Hematopoietic multipotent progenitor cell treated with erythropoietin and hydrocortisone succinate and interleukin-3 and kit ligand, for 15 days (in vitro differentiated cells): ENCODE results near the gene TSPAN6.

Source experiments
- DNase-seq: peaks from one replicate; pipeline ENCODE4 v3.0.0-alpha.2; 2015; ENCODE audit warnings: low spot score

TSPAN6 gene, protein sequence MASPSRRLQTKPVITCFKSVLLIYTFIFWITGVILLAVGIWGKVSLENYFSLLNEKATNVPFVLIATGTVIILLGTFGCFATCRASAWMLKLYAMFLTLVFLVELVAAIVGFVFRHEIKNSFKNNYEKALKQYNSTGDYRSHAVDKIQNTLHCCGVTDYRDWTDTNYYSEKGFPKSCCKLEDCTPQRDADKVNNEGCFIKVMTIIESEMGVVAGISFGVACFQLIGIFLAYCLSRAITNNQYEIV

DNA sequence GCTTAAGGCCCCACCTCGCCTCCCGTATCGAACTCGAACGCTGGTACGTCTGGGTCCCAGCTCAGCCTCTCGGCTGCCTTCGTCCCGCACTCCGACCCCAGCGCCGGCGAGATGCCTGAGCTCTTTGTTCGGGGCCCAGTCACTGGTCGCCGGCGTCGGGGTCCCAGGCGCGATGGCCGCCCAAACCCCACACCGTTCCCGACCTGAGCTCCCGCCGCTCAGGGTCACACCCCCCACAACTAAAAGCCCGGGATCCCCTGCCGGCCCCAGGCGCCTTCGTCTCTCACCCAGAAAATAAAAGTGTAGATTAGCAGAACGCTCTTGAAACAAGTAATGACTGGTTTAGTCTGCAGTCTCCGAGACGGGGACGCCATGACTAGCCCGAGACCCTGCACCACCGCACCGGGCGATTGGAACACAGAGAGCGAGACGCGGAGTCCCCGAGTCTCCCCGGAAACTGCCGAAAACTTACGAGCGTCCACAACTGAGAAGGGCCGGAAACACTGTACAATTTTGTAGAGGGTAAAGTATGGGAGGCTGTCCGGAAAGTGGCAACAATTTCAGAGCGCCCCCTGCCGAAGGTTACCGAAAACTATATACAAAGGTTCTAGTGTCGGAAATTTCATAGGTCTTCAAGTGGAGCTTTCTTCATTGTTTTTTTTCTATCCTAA is at the start of gene TSPAN6:
TSPAN6 (minus strand) TSS at position 486 of the 671 bp plus-strand sequence; CDS start at position 374, 112 bp downstream.
- DNase-seq: peak; percentile 56

GRCh38 chrX:100685997-100686305 is 49.3 kb upstream of the TSPAN6 start:
- DNase-seq: no peak

DNA sequence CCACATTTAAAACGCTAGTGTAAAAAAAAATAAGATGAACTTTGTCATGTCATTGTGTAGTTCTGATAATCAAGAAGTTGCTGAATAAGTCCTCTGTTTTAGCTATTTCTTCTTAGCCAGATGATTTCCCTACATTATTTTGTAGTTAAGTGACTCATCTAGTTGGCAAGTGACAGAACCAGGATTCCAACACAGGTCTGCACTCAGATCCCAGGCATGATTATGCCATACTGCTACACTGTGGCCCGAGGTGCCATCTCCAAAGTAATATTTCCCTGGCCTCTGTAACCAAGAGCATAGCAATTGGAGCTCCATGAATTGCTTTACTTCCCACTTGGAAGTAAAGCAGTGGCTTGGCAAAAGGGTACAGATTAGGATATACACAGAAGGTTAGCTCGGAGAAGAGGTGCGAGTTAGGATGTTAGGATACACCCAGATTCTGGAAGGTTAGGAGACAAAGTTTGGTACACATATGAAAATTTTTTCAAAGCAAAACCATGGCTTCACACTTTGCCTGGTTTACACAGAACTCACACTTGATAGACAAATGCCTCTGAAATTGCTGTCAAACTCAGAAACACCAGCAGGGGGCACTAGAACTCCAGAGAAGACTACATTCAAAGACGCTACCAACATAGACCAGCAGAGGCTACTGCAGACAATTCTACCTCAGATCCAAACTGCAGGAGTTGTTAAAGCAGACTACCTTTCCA is 48.8 kb upstream of the TSPAN6 start:
- DNase-seq: peak; percentile 78

- DNase-seq: no peak
These were observed 46.3 kb upstream of the TSPAN6 start for GRCh38 chrX:100682939-100683338.

- DNase-seq: no peak
These were observed 45.0 kb upstream of the TSPAN6 start for GRCh38 chrX:100681599-100681998.

DNA sequence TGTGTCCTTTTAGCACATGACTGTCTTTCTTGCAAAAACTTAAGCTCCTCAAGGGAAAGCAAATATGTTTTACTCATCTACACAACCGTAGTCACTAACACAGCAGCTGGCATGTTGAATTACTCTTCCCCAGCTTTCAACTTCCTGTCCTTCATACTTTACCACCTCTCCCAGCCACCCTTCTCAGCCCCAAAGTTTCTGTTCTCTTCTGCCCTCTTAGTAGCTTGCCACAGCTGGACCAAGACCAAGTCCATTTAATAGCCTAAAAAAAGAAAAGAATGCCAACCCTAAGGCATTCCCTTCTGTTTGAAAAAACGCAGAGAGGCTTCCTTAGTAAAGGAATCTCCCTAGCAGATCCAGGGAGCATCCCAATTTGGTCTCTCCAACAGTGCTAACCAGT is 44.1 kb upstream of the TSPAN6 start:
- no peak for DNase-seq

DNA sequence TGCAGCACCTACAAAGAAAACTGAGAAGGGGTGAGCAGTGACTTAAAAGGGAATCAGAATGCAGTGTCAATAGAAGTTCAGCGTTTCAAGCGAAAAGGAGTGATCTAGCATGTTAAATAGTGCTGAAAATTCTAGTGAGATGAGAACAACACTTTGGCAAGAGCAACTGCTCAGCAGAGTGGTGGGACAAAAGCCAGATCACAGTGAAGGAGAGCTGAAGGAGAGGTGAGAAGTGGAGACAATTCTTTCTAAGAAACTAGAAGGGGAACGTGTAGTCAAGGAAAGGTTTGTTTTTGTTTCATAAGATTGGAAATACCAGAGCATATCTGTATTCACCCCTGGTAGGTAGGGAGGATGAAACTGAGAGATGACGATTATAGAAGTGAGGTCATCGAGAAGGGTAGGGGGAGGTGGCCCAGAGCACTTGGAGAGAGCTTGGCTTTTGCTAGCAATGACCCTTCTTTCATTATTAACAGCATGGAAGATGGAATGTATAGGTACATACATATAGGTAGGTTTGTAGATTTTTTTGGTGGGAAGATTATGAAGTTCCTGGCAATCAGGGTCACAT is 41.1 kb upstream of the TSPAN6 start:
- DNase-seq: no peak

GRCh38 chrX:100674705-100675104 is 38.1 kb upstream of the TSPAN6 start:
- no peak for DNase-seq

- no peak for DNase-seq
These were observed 36.9 kb upstream of the TSPAN6 start for GRCh38 chrX:100673397-100673953.

- DNase-seq: no peak
These were observed 36.4 kb upstream of the TSPAN6 start for GRCh38 chrX:100672966-100673365.

- no peak for DNase-seq
These were observed 27.0 kb upstream of the TSPAN6 start for GRCh38 chrX:100663642-100664041.

GRCh38 chrX:100662796-100663195 is 26.2 kb upstream of the TSPAN6 start:
- DNase-seq: no peak

DNA sequence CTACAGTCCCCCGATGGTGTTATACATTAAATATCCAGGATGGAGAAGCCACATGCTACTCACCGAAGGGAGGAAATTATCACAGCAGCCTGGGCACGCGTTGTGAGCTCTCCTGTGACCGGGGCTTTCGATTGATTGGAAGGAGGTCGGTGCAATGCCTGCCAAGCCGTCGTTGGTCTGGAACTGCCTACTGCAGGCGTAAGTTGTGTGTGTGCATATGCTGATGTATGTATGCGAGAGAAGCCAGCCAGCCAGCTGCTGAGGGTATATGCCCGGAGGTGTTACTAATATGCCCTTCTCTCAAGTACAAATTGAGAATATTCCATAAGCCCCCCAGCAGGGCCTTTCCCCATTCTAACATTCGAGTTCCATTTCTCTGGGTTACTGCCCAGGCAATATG is 25.6 kb upstream of the TSPAN6 start:
- DNase-seq: no peak

- no peak for DNase-seq
These were observed 23.0 kb upstream of the TSPAN6 start for GRCh38 chrX:100659431-100660137.

GRCh38 chrX:100658941-100659381 is 22.4 kb upstream of the TSPAN6 start:
- no peak for DNase-seq

- DNase-seq: no peak
These were observed 17.7 kb upstream of the TSPAN6 start for GRCh38 chrX:100654261-100654660.

DNA sequence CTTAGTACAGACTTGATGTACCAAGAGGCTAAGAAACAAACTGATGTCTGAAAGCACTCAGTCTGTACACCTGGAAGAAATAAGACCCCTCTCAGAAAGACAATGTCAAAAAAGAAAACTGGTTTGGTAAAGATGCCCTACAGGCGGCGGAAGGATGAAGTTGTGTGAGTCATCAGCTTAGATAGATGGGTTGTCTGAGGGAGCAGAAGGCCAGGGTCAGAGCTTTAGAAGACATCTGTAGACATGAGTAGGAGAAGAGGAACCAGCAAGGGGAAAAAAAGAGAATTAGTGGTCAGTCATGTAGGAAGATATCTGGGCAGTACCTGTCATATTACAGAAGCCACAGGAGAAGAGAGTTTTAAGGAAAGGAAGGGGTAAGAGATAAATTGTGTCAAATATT is 15.7 kb upstream of the TSPAN6 start:
- no peak for DNase-seq

DNA sequence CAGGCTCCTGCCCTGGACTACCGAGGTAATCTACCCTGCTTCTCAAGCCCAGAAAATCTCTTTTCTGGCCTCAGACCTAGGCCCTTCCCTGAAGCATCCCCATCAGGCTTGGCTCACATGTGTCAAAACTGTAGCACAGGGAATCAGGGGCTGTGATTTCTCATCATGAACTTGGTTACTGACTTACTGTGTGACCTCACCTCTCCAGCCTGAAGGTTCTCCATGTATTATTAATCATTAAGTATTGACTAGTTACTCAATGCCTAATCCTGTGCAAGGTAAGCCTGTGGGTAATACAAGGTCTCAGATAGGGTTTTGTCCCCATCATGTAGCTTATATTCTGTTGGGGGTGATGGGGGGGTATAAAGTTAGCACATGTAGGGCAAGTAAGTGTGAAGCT is 14.2 kb upstream of the TSPAN6 start:
- DNase-seq: no peak

- no peak for DNase-seq
These were observed 13.1 kb upstream of the TSPAN6 start for GRCh38 chrX:100649550-100650356.

- DNase-seq: no peak
These were observed 12.1 kb upstream of the TSPAN6 start for GRCh38 chrX:100648458-100649417.
